Sigmoid colon (tissue), 7 donors: Measurements from ENCODE around the gene RUSF1. TPM values are rescaled to one million over a fixed set of nuclear protein-coding genes. Genes with fewer than 3 reads are reported as not detected.

Experiments
- DNase-seq: peaks from one replicate; pipeline ENCODE4 v3.0.0-alpha.2; 2019
- H3K27ac ChIP-seq, 4 donors: fragments of 200-600 bp; sonication (generic); one replicate each; pipeline ENCODE4 v1.5.1; 2016 to 2019; ENCODE audit warnings: mild to moderate bottlenecking in 1 of 4
- H3K27me3 ChIP-seq, 3 donors: fragments of 200-600 bp; sonication (generic); one replicate each; pipeline ENCODE4 v1.5.1; 2019; ENCODE audit warnings: mild to moderate bottlenecking in 1 of 3
- H3K36me3 ChIP-seq, 4 donors: fragments of 200-600 bp; sonication (generic); one replicate each; pipeline ENCODE4 v1.5.1; 2016 to 2019
- H3K4me1 ChIP-seq, 4 donors: fragments of 200-600 bp; sonication (generic); one replicate each; pipeline ENCODE4 v1.5.1; 2017 to 2019
- H3K4me3 ChIP-seq, 4 donors: fragments of 200-600 bp; sonication (generic); one replicate each; pipeline ENCODE4 v1.5.1; 2017 to 2019; ENCODE audit warnings: mild to moderate bottlenecking in 2 of 4, moderate library complexity in 1 of 4
- H3K9me3 ChIP-seq, 4 donors: fragments of 200-600 bp in 3 of 4; sonication (generic) in 3 of 4; one replicate each; pipeline versions ENCODE4 v1.5.1 to v1.6.1; 2013 to 2019
- EP300 ChIP-seq, 4 donors: sonication (generic); formaldehyde crosslinking; IDR thresholded peaks; one replicate each; pipeline ENCODE4 v1.6.1; 2017; ENCODE audit warnings: antibody characterized with exemption in 4 of 4
- POLR2A ChIP-seq, 2 donors: fragments of 450-650 bp; IDR thresholded peaks; one replicate each; pipeline ENCODE4 v1.6.1; 2016; ENCODE audit warnings: antibody characterized with exemption in 2 of 2, mild to moderate bottlenecking in 2 of 2, moderate library complexity in 2 of 2
- POLR2AphosphoS5 ChIP-seq, 4 donors: sonication (generic); formaldehyde crosslinking; IDR thresholded peaks; one replicate each; pipeline ENCODE4 v1.6.1; 2017; ENCODE audit warnings: antibody characterized with exemption in 4 of 4
- WGBS, 2 donors: extraction: QIAGEN DNeasy Blood & Tissue Kit; methylation state at CpG; one replicate each; pipeline ENCODE4 v1.1.7; 2013; 5-methylcytosine and 5-hydroxymethylcytosine counted together
- intact Hi-C: fragments of 100-400 bp; cut with DNase I; formaldehyde crosslinking; loops from one replicate; pipeline ENCODE4 v1.15.1; 2023
- polyA plus RNA-seq, 3 donors: library from polyadenylated mRNA; stranded (reverse); fragments of 200-250 nt; gene quantifications; one replicate each; pipeline ENCODE4 v1.2.3, GENCODE V29; 2013
- total RNA-seq, 4 donors: library from RNA; depleted of rRNA; stranded (reverse); fragments of >200 nt; gene quantifications; one replicate each; pipeline ENCODE4 v1.1.0, GENCODE V29; 2016
- TF ChIP-seq, protein P1 (sequence below), 4 experiments: fragments of 450-650 bp in 3 of 4; fragments of 200-600 bp in 1 of 4; IDR thresholded peaks; one replicate each; pipeline ENCODE4 v1.5.1; 2016 to 2019; ENCODE audit warnings: antibody characterized with exemption in 4 of 4, mild to moderate bottlenecking in 3 of 4, moderate library complexity in 2 of 4
- donor health status: healthy with polysubstance abuse.
- donor health status: Bipolar disorder and iron deficiency.
- donor health status: healthy.

The RUSF1 gene
- total and polyA plus RNA-seq, 7 donors = 7.9 to 67.0 (median 36.5) TPM

DNA sequence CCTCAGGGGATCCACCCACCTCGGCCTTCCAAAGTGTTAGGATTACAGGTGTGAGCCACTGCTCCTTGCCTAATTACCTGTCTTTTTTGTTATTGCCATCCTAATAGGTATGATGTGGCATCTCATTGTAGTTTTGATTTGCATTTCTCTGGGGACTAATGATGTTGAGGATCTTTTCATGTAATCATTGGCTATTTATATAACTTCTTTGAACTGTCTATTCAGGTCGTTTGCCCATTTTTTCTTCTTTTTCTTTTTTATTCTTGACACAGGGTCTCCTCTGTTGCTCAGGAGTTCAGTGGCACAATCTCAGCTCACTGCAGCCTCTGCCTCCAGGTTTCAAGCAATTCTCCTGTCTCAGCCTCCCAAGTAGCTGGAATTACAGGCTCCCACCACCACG is 37.6 kb downstream of the RUSF1 start:
- intact Hi-C loops = loop anchor here (1.0 to 10.0 kb wide), 2 partner anchors 10 to 244 kb away; a partner anchor contains a TSS
- no peak for DNase-seq
- 75 to 80% methylated on average over 3 of the region's 3 CpGs for WGBS, 2 donors
- Histone ChIP-seq H3K4me1 (peaks cover 0 to 41% (median 38%) of the 10 kb centered on the region in 4 donors), H3K4me3 (peak overlapping the region in 1 of 4 donors; percentile 79), H3K9me3 (no peaks in the 10 kb centered on the region), H3K27ac (peak overlapping the region; percentile 98 to 99 (median 98)), H3K36me3 (peaks cover 27 to 41% (median 36%) of the 10 kb centered on the region in 4 donors), H3K27me3 (no peaks in the 10 kb centered on the region)
- TF ChIP-seq, protein P1, sequence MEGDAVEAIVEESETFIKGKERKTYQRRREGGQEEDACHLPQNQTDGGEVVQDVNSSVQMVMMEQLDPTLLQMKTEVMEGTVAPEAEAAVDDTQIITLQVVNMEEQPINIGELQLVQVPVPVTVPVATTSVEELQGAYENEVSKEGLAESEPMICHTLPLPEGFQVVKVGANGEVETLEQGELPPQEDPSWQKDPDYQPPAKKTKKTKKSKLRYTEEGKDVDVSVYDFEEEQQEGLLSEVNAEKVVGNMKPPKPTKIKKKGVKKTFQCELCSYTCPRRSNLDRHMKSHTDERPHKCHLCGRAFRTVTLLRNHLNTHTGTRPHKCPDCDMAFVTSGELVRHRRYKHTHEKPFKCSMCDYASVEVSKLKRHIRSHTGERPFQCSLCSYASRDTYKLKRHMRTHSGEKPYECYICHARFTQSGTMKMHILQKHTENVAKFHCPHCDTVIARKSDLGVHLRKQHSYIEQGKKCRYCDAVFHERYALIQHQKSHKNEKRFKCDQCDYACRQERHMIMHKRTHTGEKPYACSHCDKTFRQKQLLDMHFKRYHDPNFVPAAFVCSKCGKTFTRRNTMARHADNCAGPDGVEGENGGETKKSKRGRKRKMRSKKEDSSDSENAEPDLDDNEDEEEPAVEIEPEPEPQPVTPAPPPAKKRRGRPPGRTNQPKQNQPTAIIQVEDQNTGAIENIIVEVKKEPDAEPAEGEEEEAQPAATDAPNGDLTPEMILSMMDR (IDR thresholded peaks at IDR 0.05) = no peak
- no peak for TF ChIP-seq EP300 (IDR thresholded peaks at IDR 0.05)
- TF ChIP-seq POLR2A (IDR thresholded peaks at IDR 0.05) = no peak
- TF ChIP-seq POLR2AphosphoS5 (IDR thresholded peaks at IDR 0.05) = no peak

DNA sequence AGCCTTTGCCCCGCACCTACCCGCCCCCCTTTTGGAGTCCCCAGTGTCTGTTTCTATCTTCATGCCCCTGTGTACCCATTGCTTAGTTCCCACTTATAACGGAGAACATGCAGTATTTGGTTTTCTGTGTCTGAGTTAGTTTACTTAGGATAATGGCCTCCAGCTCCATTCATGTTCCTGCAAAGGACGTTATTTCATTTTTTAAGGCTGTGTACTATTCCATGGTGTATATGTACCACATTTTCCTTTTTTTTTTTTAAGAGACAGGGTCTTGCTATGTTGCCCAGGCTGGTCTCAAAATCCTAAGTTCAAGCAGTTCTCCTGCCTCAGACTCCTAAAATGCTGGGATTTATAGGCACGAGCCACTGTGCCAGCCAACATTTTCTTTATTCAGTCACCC is 40.3 kb downstream of the RUSF1 start:
- H3K4me1 ChIP-seq = peaks cover 0 to 15% (median 12%) of the 10 kb centered on the region in 4 donors
- H3K36me3 ChIP-seq = peaks cover 12 to 45% (median 24%) of the 10 kb centered on the region in 4 donors
- 83 to 95% methylated on average over 5 of the region's 5 CpGs for WGBS, 2 donors
- H3K4me3 ChIP-seq = no peak overlapping the region
- no peak for DNase-seq
- intact Hi-C loops = no loop called here
- H3K27ac ChIP-seq = no peak overlapping the region
- H3K9me3 ChIP-seq = no peaks in the 10 kb centered on the region
- H3K27me3 ChIP-seq = no peaks in the 10 kb centered on the region
- TF ChIP-seq POLR2AphosphoS5 (IDR thresholded peaks at IDR 0.05) (no peak), EP300 (IDR thresholded peaks at IDR 0.05) (no peak), POLR2A (IDR thresholded peaks at IDR 0.05) (no peak)
- TF ChIP-seq, protein P1 (IDR thresholded peaks at IDR 0.05) = no peak

DNA sequence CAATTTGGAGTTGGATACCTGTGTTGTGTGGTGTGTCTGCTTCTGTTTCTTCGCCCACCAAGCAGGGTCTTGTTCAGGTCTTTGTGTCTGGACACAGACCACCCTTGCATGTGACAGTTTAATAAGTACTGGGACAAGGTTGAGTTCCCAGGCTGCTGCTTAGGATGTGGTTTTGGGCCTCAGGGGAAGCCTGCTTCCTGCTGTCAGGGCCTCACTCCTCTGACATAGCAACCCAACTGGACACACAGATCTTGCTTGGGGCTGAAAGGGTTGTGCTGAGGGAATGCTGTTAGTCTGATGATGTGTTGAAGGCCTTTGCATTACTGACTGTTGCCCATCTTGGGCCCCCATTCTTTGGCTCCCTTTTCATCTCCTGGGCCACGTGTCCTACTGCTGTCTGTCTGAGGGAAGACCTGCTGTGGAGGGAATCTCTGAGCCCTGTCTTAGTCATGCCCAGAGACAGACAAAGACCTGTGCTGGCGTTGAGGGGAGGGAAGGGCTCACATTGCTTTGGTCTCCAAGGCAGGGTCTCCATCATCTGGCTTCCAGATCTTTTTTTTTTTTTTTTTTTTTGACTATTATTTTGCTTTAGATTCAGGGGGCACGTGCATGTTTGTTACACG is 40.9 kb downstream of the RUSF1 start:
- Histone ChIP-seq H3K36me3 (peaks cover 12 to 51% (median 28%) of the 10 kb centered on the region in 4 donors), H3K4me3 (no peak overlapping the region), H3K9me3 (no peaks in the 10 kb centered on the region), H3K4me1 (peaks cover 0 to 15% (median 12%) of the 10 kb centered on the region in 4 donors), H3K27ac (no peak overlapping the region), H3K27me3 (no peaks in the 10 kb centered on the region)
- DNase-seq = peak; percentile 24
- TF ChIP-seq POLR2A (IDR thresholded peaks at IDR 0.05) (no peak), EP300 (IDR thresholded peaks at IDR 0.05) (no peak), POLR2AphosphoS5 (IDR thresholded peaks at IDR 0.05) (no peak)
- TF ChIP-seq, protein P1 (IDR thresholded peaks at IDR 0.05) = no peak
- 77 to 87% methylated on average over 5 of the region's 5 CpGs for WGBS, 2 donors
- intact Hi-C loops = no loop called here

DNA sequence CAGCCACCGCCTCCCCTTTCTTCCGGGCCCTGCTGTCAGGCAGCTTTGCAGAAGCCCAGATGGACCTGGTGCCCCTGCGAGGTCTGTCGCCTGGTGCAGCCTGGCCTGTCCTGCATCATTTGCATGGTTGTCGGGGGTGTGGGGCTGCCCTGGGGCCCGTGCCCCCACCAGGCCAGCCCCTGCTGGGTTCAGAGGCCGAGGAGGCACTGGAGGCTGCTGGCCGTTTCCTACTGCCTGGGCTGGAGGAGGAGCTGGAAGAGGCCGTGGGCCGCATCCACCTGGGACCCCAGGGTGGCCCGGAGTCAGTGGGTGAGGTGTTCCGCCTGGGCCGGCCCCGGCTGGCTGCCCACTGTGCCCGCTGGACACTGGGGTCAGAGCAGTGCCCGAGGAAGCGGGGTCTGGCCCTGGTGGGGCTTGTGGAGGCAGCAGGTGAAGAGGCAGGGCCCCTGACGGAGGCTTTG is 41.8 kb downstream of the RUSF1 start:
- no peak overlapping the region for H3K4me3 ChIP-seq
- TF ChIP-seq POLR2AphosphoS5 (IDR thresholded peaks at IDR 0.05) = no peak
- TF ChIP-seq EP300 (IDR thresholded peaks at IDR 0.05) = no peak
- TF ChIP-seq POLR2A (IDR thresholded peaks at IDR 0.05) = no peak
- TF ChIP-seq, protein P1 (IDR thresholded peaks at IDR 0.05) = no peak
- H3K27ac ChIP-seq = no peak overlapping the region
- H3K27me3 ChIP-seq = no peaks in the 10 kb centered on the region
- intact Hi-C loops = no loop called here
- peaks cover 0 to 13% (median 10%) of the 10 kb centered on the region in 4 donors for H3K4me1 ChIP-seq
- peaks cover 12 to 56% (median 32%) of the 10 kb centered on the region in 4 donors for H3K36me3 ChIP-seq
- peak; percentile 60 for DNase-seq
- 94 to 95% methylated on average over 18 of the region's 18 CpGs for WGBS, 2 donors
- H3K9me3 ChIP-seq = no peaks in the 10 kb centered on the region
